HG03108 (cell line): ENCODE results near the gene CAVIN2.
"Not testable (repeated sequence)": the region's sequence is repeated elsewhere in the genome, so short reads cannot be mapped to it uniquely, and the experiment has no call there.

Source experiments
- ATAC-seq: cut with Tn5 transposase; IDR thresholded peaks from one replicate; pipeline ENCODE4 v1.9.1; 2021; ENCODE audit warnings: moderate library complexity; ENCODE audit not compliant: unreplicated experiment

The CAVIN2 gene

GRCh38 chr2:191803007-191803406 lies 43.9 kb downstream of the CAVIN2 start:
- ATAC-seq, result no peak

DNA sequence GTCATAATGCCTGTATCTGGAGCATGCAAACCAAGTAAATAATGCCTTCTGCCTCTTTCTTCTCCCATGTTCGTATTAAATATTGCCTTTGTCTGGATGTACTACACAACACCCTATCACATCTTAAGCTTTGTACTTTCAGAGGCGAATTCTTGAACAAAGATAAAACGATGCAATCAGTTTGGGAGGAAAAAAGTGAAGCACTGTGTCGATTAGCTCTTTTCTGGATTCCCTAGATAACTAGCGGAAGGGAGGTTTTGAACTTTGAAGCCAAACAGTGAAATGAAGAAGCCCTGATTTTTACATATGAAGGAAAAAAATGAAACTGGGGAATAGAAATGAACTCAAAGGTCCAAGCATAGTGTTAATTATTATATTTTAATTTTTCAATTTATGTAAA lies 44.7 kb downstream of the CAVIN2 start:
- no peak for ATAC-seq

DNA sequence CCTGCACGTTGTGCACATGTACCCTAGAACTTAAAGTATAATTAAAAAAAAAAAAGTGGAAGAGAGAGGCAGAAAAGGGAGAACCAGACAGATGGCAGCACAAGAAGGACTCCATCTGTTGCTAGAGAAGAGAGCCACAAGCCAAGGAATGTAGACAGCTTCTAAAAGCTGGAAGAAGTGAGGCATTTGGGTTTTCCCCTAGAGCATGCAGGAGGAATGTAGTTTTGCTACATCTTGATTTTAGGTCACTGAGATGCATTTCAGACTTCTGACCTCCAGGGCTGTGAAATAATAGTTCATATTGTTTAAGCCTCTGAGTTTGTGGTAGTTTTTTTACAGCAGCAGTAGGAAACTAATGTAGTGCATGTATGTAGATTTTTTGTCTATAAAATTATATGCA lies 46.0 kb downstream of the CAVIN2 start:
- no peak for ATAC-seq

DNA sequence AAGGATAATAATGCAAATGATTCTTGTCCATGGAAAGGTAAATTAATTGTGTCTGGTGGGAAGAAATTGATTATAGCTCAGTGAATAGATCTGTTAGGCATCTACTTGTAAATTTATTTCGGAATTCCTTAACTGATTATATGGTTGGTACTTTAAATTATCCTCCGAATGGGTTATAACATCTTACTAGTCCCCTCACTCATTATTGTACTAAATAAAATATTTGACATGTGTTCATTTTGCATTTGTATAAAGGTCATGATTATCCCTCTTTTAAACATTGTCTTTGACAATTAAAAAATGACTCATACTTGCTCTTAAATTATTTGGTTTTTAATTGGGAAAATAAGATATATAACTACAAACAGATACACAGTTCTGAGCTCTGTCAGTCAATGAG lies 47.4 kb downstream of the CAVIN2 start:
- no peak for ATAC-seq

DNA sequence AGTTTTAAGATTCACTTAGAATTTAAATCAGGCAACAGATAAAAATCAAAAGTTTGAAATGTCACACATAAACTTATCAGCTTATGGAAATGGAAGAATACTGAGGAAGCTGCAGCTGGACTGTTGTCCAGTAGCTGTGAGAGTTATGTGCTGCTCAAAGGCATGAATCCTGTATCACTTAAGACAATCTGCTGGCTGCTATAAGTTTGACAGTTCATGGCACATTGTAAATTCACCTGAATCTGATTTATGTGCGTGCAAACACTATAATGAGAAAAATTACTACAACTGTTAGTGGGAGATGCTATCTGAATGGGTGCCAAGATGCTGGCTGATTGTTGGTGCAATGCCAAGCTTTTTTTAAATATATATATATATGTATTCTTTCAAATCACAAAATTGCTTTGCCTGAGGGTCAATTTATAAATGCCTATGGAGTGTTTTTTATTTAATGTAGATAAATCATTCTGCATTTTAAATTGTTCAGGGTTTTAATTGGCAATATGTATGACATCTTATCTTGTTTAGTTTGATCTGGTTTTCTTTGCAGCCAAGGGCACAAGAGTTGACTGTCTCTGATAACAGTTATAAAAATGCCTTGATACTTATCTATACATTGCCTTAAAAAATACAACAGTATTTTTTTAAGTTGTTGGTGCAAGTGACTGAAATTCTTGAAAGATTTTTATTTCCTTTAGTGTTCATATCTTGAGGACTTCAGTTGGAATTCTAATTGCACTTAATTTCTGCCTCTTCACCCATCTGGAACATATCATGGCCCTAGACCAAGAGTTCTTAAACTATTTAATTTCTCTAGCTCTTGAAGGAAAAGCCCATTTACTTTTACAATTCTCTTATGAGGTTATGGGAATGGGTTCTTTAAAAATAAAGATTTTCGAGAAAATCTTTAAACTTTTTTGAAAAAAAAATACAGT lies 48.7 kb downstream of the CAVIN2 start:
- ATAC-seq, result no peak

DNA sequence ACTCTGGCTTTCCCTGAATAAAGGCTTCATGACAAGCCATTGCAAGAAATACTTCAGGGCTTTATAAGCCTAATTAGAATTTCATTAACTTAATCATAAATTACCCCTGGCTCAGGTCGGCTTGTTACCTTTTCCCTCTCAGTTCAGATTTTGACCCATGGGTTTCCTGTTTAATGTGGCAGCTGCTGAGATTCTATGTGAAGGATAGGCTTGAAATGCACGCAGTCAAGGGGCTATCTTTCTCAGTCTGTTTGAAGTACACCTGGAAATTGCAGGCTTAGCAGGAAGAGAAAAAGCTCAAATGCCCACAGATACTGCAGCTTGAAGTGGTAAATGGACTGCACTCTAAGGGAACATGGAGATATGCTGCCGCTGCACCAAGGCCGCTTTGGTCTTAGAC lies 49.4 kb downstream of the CAVIN2 start:
- no peak for ATAC-seq

GRCh38 chr2:191795715-191796114 lies 51.2 kb downstream of the CAVIN2 start:
- ATAC-seq, result no peak

DNA sequence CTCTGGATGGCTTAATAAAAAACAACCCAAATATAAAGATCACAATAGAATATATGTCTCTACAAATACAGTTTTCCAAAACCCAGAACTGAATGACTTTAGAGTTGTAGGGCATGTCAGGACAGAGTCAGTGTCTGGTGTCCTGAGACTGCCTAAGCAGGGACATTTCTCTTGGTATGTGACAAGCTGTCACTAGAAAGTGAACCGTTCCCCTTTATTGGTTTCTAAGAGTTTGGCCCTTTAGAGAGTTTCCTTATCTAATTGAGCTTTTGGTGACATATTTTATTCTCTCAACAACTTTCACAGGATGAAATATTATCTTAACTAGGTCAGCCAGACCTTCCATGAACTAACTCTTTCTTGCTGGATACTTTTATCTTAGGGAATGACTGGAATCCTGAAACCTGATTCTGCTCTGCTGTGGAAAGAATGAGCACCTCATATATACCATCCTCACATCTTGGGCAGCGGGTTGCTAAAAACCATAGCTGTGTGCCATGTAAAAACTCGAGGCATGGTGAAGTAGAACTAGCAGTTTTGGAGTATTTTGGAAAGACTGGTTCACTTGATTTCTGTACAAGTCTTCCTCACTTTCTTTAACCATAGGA lies 54.8 kb downstream of the CAVIN2 start:
- ATAC-seq, result no peak

DNA sequence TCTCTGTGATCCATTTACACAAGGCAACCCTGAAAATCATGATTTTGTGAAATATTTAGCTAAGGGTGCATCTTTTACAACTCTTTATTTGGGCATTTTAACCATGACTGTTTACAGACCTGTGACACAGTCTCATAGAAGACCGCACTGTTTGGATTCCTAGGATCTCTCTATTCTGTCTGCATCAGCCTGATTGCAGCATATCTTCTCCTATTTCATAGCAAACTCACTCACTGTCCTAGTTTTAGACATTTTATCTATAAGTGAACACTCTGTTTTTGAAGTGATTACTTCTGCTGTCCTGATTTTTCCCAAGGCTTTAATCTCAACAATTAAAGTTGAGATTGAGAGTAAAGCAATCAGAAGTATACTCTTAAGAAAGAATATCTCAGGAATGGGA lies 56.2 kb downstream of the CAVIN2 start:
- no peak for ATAC-seq

- ATAC-seq, result no peak
Observed at GRCh38 chr2:191789796-191790195, 57.1 kb downstream of the CAVIN2 start.

DNA sequence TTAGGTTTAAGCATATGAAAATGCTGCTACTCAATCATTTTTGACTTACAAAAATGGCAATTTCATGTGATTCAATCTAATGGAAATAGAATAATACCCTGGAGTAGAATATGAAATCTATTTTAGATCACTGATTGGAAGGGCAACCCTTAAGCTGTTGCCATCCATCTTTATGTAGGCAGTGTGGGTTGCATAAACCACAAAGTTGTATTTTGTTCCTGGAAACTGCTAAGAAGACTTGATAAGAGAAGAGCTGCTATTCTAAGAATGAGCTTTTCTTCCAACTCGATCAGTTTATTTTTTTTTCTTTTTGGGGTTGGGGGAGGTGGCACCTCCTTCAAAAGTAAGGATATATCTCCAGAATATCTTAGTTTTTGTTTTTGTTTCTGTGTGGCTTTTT lies 60.2 kb downstream of the CAVIN2 start:
- ATAC-seq, result no peak

GRCh38 chr2:191785651-191786050 lies 61.2 kb downstream of the CAVIN2 start:
- ATAC-seq, result not testable (repeated sequence)
